ENCODE measurements around the gene MTARC2.
"Not testable (repeated sequence)": the region's sequence is repeated elsewhere in the genome, so short reads cannot be mapped to it uniquely, and the experiment has no call there.

The MTARC2 gene

DNA sequence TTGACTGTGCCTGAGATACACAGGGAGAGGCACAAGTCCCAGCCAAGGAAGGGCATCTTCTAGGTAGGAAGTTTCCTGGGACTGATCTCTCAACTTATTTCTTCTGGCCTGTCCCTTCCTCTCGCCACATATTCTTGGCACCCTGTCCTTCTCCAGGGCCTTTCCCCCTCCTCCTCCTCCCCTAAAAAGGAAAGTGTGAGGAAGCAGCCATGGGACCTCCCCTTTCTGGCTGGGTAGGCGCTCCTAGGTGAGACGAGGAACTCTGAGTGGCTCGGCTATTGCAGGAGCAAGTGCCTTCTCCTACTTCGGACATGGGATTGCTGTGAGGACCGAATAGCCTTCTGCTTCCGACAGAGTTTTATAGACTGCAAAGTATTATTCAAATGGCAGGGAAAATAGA lies 15.5 kb upstream of the MTARC2 start:
- no peak for DNase-seq (ENCODE audit: low read depth)

DNA sequence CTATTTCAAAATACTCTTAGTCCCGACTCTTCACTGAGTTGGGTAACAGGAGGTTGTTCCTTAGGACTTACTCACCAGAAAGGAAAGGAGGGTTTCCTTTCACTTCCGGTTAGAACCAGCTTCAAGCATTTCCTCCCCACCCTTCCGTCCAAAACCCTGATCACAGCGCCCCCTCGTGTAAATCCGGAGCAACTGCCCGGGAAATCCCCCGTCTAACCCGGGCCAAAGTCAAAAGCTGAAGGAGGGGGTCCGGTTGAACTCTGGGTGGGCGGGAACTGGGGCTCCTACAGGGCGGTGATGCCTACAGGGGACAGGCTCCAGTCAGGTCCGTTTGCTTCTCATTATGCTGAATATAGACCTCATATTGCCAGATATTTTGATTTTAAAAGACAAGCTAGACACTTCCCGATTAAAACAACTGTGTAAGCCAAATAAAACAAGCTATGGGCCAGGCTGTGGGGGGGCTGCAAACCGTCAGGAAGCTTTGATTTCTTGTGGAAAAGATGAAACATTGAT lies 15.0 kb upstream of the MTARC2 start:
- DNase-seq (ENCODE audit: low read depth) = peak; percentile 38

DNA sequence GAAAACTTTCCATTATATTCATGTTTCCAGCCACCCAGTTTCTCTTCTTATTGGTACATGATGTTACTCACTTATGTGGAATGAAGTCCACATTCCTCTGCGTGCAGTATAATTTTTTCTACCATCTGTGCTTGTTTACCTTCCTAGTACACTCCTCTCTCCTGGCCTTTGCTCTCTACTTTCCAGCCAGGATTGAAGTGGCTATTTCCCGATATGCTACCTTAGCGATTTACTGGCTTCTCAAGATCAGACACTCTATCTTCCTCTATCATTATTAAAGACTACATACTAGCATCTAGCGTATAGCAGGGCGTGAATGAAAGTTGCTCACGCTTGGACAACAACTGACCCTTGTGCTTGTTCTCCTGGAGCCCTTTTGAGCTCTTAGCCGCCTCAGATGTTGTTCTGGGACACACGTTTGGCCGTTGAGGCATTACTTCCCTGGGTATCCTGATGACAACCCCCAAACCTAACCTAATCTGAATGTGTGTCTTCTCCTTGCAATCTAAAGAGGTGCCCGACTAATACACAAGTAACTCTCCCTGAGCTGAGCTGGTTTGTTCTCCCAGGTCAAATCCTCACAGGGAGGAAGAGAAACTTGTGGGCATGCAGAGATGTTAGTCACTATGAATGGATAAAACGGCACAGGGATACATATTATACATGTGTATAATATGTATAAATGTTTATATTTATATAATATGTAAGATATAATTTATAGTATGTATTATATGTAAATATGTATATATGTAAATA lies 13.4 kb upstream of the MTARC2 start:
- no peak for DNase-seq (ENCODE audit: low read depth)

DNA sequence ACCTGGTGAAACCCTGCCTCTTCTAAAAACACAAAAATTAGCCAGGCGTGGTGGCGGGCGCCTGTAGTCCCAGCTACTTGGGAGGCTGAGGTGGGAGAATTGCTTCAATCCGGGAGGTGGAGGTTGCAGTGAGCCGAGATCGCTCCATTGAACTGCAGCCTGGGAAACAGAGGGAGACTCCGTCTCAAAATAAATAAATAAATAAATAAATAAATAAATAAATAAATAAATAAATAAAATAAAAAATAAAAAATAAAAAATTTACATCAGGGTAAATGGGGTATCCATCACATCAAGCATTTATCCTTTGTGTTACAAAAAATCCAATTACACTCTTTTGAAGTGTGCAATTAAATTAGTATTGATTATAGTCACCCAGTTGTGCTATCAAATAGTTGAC lies 11.8 kb upstream of the MTARC2 start:
- not testable (repeated sequence) for DNase-seq (ENCODE audit: low read depth)

DNA sequence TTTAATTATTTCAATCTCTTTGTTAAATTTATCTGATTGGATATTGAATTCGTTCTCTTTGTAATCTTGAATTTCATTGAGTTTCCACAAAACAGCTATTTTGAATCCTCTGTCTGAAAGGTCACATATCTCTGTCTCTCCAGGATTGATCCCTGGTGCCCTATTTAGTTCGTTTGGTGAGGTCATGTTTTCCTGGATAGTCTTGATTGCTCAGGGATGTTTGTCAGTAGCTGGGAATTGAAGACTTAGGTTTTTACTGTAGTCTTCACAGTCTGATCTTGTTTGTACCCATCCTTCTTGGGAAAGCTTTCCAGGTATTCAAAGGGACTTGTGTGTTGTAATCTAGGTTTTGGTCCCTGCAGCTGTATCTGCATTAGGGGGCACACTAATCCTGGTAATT lies 6.8 kb upstream of the MTARC2 start:
- DNase-seq (ENCODE audit: low read depth) = no peak

DNA sequence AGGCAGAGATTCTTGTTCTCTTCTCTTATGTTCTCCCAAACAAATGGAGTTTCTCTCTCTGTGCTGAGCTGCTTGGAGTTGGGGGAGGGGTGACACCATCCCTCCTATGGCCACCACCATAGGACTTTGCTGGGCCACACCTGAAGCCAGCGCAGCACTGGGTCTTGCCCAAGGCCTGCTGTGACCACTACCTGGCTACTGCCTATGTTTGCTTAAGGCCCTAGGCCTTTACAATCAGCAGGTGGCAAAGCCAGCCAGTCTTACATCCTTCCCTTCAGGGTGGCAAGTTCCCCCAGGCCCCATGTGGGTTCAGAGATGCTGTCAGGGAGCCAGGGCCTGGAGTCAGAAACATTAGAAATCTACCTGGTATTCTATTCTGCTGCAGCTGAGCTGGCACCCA lies 6.3 kb upstream of the MTARC2 start:
- no peak for DNase-seq (ENCODE audit: low read depth)

DNA sequence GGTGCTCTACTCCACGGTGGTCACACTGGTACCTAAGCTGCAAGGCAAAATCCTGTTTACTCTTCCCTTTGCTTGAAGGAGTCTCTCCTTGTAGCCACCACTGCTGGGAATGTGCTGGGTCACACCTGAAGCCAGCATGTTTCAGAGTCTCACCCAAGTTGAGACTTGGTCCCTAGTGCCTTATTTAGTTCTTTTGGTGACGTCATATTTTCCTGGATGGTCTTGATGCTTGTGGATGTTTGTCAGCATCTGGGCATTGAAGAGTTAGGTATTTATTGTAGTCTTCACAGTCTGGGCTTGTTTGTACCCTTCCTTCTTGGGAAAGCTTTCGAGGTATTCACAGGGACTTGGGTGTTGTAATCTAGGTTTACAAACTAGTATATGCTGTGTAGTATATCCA lies 5.6 kb upstream of the MTARC2 start:
- no peak for DNase-seq (ENCODE audit: low read depth)

DNA sequence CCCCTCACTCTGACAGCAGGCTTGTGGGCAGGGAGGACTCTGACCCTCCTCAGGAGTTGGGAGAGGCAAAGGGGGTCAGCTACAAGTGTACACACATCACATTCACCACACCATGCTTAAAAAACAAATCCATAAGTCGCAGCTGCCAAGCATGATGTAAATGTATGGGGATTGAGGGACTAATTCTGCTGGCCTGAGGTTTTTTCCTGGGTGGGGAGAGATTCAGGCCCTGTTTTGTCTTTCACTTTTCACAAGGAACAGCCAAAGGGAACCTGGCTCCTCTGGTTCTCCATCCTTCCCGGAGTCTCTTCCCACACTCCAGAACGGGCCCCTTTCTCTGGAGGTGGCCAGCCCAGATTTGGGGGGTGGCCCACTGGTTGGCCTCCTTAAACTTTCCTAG lies 1.3 kb upstream of the MTARC2 start:
- no peak for DNase-seq (ENCODE audit: low read depth)

DNA sequence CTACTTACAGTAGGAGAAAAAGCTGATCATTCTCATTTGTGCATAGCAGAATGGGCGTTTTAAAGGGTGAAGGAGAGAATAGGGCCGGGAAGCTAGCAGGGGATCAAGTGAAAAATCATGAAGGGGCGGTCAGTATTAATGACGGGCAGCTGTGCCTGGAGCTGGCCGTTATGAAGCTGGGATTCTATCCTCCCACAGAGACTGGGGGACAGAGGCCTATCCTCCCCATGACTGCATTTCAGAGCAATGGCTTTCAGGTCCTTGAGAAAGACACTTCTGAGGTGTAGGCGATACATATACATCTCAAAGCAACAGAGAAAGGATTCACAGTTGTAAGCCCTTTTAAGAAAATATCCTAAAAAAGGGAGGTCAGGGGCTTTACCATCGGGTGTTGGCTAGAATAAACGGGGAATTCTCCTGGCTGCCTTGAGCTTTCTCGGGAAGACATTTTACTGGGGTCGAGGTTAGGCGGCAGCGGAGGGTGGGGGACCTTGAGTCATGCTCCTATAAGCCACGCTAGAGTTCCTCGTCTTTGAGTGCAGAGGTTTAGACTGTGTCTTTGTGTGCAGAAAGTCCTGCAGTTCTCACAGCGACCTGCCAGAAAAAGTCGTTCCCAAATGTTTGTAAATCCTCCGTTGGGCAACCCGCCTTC lies 559 bp upstream of the MTARC2 start:
- no peak for DNase-seq (ENCODE audit: low read depth)

DNA sequence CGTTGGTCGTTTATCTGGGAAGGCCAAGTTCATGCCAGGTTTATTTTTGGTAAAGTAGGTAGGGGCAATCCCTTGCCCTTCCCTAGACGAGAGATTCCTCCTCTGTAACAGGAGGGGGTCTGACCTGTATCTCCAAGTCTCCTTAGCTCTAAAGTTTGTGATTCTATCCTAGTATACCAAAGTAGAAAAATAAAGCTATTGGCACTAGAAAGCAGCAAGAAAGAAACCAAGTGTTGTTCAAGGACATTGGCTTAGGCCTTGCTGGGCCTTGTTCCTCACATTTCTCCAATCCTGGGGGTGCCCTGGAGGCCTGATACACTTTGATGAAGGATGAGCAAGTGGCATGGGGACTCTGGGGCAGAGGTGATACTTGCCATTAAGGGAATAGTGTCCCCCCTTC lies 814 bp downstream of the MTARC2 start:
- no peak for DNase-seq (ENCODE audit: low read depth)

DNA sequence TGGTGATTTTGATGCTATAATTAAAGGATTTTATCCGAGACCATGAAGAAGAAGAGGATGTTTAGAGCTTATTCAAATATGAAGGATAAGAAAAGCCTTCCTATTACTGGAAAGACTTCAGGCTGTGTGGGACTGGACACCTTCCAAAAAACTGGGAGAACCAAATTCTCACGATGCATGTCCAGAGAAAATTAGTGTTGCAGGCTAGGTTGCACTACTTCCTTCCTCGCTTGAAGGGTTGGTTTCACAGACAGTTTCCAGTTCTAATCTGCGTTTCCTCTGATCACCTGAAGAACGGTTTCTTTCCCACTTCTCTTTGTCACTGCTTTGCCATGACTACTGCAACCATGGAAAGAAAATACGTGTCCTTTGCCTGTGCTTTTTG lies 2.0 kb downstream of the MTARC2 start:
- DNase-seq (ENCODE audit: low read depth) = no peak

DNA sequence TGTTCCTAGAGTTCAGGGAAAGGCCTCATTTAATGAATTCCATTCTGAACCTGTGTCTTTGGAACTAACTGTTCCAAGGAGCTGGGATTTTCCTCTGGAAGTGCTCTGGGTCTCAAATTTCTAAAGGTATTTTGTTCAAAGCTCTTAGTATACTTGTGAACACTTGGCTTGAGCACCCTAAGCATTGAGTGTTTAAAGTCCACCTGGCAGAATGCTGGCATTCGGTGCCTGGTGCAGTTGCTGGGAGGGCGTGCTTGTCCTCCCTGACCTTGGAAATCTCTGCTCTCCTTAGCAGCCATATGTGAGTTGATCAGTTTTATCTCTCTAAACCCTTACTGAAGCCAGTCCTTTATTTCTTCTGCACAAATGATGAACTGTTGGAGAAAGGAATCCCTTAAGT lies 3.0 kb downstream of the MTARC2 start:
- DNase-seq (ENCODE audit: low read depth) = no peak

DNA sequence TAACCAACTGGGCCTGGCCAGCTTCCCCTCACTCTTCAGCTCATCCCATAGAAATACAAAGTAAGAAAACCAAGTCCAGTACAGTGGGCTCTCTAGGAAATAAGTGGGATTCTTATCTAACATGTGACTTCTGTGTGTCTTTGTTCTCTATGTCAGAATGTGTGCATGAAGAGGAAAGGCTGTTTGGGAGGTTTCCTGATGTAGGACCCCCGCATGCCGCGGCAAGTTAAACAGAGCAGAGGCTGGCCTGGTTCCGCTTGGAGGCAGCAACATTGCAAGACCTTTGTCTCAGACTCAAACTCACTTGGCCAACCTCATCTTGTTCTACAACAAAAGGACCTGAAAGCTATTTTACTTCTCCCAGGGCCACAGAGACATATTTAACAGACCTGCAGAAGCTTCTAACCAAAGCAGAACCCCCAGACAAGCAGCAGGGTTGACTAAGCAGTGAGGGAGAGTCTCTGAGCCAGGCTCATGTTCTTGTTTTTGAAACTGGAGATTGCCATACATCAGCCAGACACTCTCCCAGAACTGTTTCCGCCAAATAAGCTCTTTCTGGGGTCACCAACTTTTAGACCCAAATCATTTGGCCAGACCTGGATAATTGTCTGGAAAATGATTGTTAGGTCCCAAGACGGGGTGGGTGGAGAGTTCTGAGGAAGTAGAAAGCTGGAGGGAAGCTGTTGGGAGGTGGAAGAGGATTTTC lies 6.2 kb downstream of the MTARC2 start:
- DNase-seq (ENCODE audit: low read depth) = no peak

DNA sequence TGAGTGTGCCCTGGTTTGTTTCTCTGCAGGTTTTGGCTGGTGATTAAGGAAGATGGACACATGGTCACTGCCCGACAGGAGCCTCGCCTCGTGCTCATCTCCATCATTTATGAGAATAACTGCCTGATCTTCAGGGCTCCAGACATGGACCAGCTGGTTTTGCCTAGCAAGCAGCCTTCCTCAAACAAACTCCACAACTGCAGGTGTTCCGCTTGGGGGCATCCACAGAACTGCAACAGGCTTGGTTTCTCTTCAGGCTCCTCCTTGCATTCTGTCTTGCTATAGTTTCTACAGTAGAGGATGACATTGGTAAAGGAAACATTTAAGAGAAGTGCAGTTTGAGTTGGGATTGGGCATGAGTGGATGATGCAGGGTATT lies 6.8 kb downstream of the MTARC2 start:
- no peak for DNase-seq (ENCODE audit: low read depth)

DNA sequence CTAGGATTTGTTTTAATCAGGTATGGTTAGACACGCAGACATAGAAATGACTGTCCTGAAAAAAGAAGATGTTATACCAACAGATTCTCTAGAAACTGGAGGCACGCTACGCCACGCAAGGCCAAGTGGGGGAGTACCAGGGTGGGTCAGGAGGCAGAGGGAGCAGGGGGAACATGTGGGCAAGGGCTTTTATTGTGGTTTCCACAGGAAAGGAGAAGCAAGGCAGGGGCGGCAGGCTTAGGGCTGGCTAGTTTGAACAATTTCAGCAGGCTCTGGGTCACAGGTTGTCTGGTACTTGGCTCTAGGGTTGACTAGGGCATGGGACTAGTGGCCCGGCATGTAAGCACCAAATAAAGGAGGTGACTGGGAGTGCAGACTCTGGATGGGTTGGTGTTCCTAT lies 7.2 kb downstream of the MTARC2 start:
- DNase-seq (ENCODE audit: low read depth) = no peak

DNA sequence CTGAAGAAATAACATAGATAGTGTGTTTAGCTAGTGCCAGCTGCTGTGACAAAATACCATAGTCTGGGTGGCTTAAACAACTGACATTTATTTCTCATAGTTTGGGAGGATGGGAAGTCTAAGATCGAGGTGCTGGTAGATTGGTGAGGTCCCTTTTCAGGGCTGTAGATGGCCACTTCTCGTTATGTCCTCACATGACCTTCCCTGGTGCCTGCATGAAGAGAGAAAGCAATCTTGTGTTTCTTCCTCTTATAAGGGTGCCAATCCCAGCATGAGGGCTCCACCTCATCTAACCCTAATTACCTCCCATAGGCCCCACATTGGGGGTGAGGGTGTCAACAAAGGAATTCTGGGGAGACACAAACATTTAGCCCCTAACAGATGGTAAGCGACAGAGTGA lies 9.3 kb downstream of the MTARC2 start:
- no peak for DNase-seq (ENCODE audit: low read depth)

DNA sequence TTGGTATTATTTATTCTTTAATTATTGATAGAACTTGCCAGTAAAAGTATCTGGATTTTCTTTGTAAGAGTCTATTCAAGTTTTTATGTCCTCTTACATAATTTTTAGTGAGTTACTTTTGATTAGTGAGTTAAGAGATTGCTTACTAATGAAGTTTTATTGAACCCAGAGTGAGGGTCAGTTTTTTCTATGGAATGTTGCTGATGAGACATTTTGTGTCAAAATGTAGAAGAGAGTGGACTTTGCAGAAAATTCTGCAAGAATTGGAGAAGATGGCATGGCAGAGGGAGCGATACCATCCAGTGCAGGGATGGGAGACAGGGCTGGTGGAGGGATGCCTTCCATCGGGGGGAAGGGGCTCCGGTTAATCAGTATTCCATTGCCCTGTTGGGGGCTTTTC lies 11.0 kb downstream of the MTARC2 start:
- no peak for DNase-seq (ENCODE audit: low read depth)

DNA sequence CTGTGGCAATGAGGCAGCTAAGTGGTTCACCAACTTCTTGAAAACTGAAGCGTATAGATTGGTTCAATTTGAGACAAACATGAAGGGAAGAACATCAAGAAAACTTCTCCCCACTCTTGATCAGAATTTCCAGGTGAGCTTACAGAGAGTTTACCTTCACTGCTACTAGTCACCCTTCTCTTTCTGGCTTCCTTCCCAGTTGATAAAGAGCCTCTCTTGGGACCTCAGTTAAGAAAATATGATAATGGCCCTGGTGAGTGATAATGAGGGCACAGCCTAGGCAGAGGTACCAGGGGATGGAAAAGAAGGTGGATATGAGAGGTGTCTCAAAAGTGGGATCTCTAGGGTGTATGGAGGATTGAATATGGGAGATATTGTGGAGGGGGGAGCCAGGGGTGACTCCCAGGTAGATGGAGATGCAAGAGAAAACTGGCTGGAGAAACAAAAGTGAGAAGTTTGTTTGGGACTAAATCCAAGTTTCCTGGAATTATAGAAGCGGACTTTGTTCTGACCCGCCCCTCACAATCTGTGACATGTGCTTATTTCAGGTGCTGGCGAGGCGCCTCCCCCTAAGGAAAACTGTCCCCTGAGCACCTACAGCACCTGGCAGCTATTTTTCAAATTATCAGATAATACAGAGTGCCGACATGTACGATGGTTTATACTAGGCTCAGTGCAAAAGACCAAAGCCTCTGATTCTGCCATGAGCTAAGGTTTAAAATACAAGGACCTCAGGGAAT lies 13.7 kb downstream of the MTARC2 start:
- DNase-seq (ENCODE audit: low read depth) = no peak

DNA sequence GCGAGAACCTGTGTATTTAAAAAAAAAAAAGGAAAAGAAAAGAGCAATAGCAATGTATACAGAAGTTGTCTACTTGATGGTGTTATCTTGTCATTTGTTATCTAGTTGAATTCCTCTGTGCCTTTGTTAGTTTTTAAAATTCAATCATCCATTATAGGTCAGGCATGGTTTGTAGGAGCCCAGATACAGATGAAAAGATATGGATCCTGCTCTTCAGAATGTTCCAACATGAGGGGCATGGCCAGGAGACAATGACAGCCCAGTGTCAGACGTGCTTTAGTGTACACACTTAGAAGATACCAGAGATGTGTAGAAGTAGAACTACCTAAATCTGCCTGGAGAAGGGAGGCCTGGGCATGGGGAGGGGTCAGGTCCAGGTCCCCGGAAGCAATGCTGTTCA lies 16.6 kb downstream of the MTARC2 start:
- DNase-seq (ENCODE audit: low read depth) = no peak

DNA sequence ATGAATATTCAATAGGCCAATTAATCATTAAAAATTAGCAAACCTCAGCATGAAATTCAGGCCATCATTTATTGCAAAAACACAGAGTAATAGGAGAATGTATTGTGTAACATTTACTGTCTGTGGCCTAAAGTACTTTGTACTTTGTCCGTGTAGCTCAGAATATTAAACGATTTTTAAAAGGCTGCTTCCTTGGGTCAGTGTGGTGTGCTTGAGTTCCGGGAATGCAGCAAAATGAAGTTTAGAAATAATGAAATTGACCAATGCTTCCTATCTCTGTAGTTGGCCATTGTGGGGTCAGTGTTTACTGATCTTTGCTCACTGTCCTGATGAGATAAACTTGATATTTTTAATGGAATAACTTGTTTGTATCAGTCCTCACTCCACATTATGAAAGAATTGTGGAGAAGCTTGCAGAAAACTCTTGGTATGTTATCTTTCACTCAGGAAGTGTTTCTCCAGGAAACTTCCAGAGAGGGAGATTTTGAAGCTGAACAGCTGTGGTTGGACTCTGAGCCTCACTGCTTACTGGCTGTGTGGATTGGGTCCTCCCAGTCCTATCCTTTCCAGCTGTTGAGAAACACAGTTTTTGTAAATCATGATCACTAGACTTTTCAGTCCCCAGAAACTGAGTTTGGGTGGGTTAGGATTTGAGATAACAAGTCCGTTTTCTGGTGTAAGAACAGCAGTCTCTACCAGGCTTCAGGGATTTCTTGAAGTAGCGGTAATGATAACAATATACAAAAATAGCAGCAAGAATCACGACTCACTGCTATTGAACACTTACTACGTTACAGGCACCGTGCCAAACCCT lies 19.4 kb downstream of the MTARC2 start:
- no peak for DNase-seq (ENCODE audit: low read depth)

DNA sequence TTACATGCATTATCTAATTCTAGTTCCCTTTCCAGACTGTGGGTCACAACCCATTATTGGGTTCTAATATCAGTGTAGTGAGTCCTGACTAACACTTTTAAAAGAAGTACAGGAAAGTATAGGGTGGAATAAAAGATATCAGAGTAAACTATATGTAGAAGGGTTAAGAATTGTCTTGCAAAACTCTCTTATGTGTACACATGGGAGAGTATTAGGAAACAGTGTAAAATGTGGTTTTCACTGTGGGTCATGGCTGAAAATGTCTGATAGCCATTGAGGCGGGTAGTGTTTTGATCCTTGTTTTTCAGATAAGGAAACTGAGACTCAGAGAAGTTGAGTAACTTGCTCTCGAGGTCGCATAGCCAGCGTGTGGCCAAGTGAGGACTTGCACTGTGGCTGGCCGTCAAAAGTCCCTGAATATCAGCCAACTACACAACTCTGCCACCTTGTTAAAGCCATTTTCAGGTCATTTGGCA lies 20.0 kb downstream of the MTARC2 start:
- no peak for DNase-seq (ENCODE audit: low read depth)

DNA sequence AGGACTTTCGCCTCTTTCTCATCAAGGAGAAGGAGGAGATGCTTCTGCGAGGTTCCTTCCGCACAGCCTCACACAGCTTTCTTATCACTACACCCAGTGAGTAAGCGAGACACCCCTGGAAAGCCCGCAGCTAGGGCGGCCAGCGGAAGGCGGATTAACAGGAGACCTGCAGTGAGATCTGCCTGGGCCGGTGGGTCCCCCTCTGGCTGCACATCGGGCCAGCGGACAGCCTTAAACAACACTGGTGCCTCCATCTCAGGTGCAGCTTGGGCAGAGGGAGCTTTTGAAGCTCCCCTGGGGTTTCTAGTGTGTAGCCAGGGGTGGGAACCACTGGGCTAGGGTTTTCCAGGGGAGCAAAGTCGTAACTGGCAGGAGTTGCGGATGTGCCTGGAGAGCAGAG lies 21.1 kb downstream of the MTARC2 start:
- no peak for DNase-seq (ENCODE audit: low read depth)
